Keratinocyte (primary cell): ENCODE measurements around the gene CHCHD6. TPM values are rescaled to one million over a fixed set of nuclear protein-coding genes. Genes with fewer than 3 reads are reported as not detected.

Experiments used
- DNase-seq: peaks from one replicate; pipeline ENCODE4 v3.0.0-alpha.2; 2011; ENCODE audit warnings: low read depth, missing footprints, low spot score
- FAIRE-seq: peaks from 2 replicates; lab custom pipeline; 2011; peaks lifted over from hg19 to GRCh38; lab: Jason Lieb, UNC
- H2AFZ ChIP-seq: 2 replicates; pipeline ENCODE4 v1.6.0; 2012; ENCODE audit warnings: low read length, control low read depth, inconsistent platforms; ENCODE audit not compliant: control insufficient read depth
- H3K27ac ChIP-seq: 2 replicates; pipeline ENCODE4 v1.5.1; 2011; ENCODE audit warnings: low read length; ENCODE audit not compliant: control insufficient read depth, insufficient read depth
- H3K27me3 ChIP-seq: 3 replicates; pipeline ENCODE4 v1.6.0; 2011; ENCODE audit warnings: low read length; ENCODE audit not compliant: control insufficient read depth, insufficient read depth; ENCODE audit errors: extremely low read depth
- H3K36me3 ChIP-seq, 2 experiments: 2 replicates in 1 of 2; 3 replicates in 1 of 2; pipeline ENCODE4 v1.5.1; 2011; ENCODE audit warnings: low read length in 2 of 2, mild to moderate bottlenecking in 1 of 2; ENCODE audit not compliant: control insufficient read depth in 2 of 2, insufficient read depth in 2 of 2; ENCODE audit errors: extremely low read depth in 1 of 2
- H3K4me1 ChIP-seq: 3 replicates; pipeline ENCODE4 v1.5.1; 2011; ENCODE audit warnings: low read length; ENCODE audit not compliant: control insufficient read depth, insufficient read depth; ENCODE audit errors: extremely low read depth
- H3K4me2 ChIP-seq: 3 replicates; pipeline ENCODE4 v1.6.0; 2011; ENCODE audit warnings: low read depth, low read length; ENCODE audit not compliant: control insufficient read depth, insufficient read depth; ENCODE audit errors: extremely low read depth
- H3K4me3 ChIP-seq, 3 experiments: fragments of 200-600 bp in 1 of 3; sonication (generic) in 1 of 3; 2 replicates in 2 of 3; 3 replicates in 1 of 3; pipeline ENCODE4 v1.5.1; 2011 to 2016; ENCODE audit warnings: low read length in 3 of 3, mild to moderate bottlenecking in 3 of 3, control low read depth in 2 of 3, inconsistent platforms in 1 of 3, low read depth in 1 of 3, mixed read lengths in 1 of 3, mixed run types in 1 of 3, moderate library complexity in 1 of 3; ENCODE audit not compliant: control insufficient read depth in 2 of 3, insufficient read depth in 2 of 3; ENCODE audit errors: extremely low read depth in 1 of 3
- H3K79me2 ChIP-seq: 2 replicates; pipeline ENCODE4 v1.6.0; 2012; ENCODE audit warnings: low read length; ENCODE audit not compliant: control insufficient read depth, insufficient read depth
- H3K9ac ChIP-seq: 3 replicates; pipeline ENCODE4 v1.6.0; 2011; ENCODE audit warnings: low read length; ENCODE audit not compliant: control insufficient read depth, insufficient read depth; ENCODE audit errors: extremely low read depth
- H3K9me1 ChIP-seq: 3 replicates; pipeline ENCODE4 v1.6.0; 2011; ENCODE audit warnings: low read length; ENCODE audit not compliant: control insufficient read depth, insufficient read depth; ENCODE audit errors: extremely low read depth
- H3K9me3 ChIP-seq: 2 replicates; pipeline ENCODE4 v1.5.1; 2012; ENCODE audit warnings: low read depth, low read length; ENCODE audit not compliant: control insufficient read depth
- H4K20me1 ChIP-seq: 3 replicates; pipeline ENCODE4 v1.6.0; 2011; ENCODE audit warnings: low read length; ENCODE audit not compliant: control insufficient read depth, insufficient read depth; ENCODE audit errors: extremely low read depth
- EZH2 ChIP-seq: IDR thresholded peaks from one replicate; pipeline ENCODE4 v1.6.1; 2012; ENCODE audit warnings: inconsistent platforms, mild to moderate bottlenecking, low read length, moderate library complexity
- dilution Hi-C: fragments of 300-500 bp; cut with MboI; formaldehyde crosslinking; loops from one replicate; pipeline ENCODE4 v1.7.0; 2020; ENCODE audit warnings: low sequenced_read_pairs; ENCODE audit not compliant: extremely low pct_ligation_motif_present
- polyA plus RNA-seq, 5 experiments: library from polyadenylated mRNA; depleted of rRNA in 3 of 5; stranded (reverse) in 3 of 5; stranded (forward) in 1 of 5; unstranded in 1 of 5; fragments of >200 nt; gene quantifications; 1 replicate in 1 of 5; 2 replicates in 3 of 5; 3 replicates in 1 of 5; pipeline versions ENCODE4 v1.2.1 to v1.2.3, GENCODE V29; 2011 to 2012; ENCODE audit warnings: missing spikeins in 2 of 5, low read depth in 1 of 5, low replicate concordance in 1 of 5
- TF ChIP-seq, protein P1 (sequence below), 3 experiments: IDR thresholded peaks in 1 of 3; conservative IDR thresholded peaks in 1 of 3; optimal IDR thresholded peaks in 1 of 3; 2 replicates in 2 of 3; 3 replicates in 1 of 3; pipeline versions ENCODE3 to v1.5.1; 2011; ENCODE audit warnings: low read length in 3 of 3, mild to moderate bottlenecking in 3 of 3, moderate library complexity in 2 of 3, control low read depth in 1 of 3, inconsistent platforms in 1 of 3; ENCODE audit not compliant: insufficient read depth in 2 of 3; ENCODE audit errors: extremely low read depth in 1 of 3

Gene CHCHD6
- polyA plus RNA-seq, 1 donor (not counting 4 experiments of a cell fraction or from before 2014, with no cell fraction given): 21.7 TPM

DNA sequence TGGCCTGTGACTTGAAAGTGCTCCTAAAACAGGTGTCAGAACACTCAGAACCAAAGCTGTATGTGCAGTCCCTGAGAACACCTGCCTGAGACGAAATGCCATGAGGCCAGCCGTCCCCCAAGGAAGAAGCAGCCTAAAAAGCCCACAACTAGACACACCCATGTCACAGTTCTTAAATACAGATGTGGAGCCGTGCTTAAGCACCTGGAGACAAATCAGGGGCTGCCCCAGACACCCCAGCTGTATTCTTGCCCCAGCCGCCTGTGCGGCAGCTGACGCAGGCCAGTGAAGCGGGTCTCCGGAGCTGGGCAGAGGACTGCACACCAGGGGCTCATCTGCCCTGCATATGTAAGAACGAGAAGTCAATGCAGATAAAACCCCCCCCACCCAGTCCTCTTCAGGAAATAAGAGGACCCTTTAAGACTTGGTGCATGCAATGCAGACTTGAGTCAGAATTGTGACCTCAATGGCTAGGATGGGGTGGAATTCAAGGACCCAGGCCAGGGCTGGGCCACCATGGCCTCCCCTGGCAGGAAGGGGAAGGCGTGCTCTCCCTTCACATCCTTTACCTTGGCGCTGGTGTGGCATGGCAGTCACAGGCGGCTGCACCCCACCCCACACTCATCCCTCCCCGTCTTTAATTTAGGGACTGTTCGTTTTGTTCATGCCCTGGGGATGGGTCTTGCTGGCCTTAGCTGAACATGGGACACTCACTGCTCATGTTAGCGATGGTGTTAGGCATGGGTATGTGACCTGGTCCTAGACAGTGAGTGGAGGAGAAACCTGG lies 251.2 kb downstream of the CHCHD6 start:
- H3K9me1 ChIP-seq: no peaks in the 10 kb centered on the region
- TF ChIP-seq EZH2: no peak
- TF ChIP-seq, protein P1, sequence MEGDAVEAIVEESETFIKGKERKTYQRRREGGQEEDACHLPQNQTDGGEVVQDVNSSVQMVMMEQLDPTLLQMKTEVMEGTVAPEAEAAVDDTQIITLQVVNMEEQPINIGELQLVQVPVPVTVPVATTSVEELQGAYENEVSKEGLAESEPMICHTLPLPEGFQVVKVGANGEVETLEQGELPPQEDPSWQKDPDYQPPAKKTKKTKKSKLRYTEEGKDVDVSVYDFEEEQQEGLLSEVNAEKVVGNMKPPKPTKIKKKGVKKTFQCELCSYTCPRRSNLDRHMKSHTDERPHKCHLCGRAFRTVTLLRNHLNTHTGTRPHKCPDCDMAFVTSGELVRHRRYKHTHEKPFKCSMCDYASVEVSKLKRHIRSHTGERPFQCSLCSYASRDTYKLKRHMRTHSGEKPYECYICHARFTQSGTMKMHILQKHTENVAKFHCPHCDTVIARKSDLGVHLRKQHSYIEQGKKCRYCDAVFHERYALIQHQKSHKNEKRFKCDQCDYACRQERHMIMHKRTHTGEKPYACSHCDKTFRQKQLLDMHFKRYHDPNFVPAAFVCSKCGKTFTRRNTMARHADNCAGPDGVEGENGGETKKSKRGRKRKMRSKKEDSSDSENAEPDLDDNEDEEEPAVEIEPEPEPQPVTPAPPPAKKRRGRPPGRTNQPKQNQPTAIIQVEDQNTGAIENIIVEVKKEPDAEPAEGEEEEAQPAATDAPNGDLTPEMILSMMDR (optimal IDR thresholded peaks at IDR 0.05 in 1 of 3, IDR thresholded peaks at IDR 0.05 in 1 of 3, conservative IDR thresholded peaks at IDR 0.05 in 1 of 3; ENCODE audit: extremely low read depth in 1 of 3, insufficient read depth in 2 of 3, low read length in 3 of 3): no peak
- H3K27me3 ChIP-seq: no peaks in the 10 kb centered on the region
- no peak for DNase-seq
- no peaks in the 10 kb centered on the region for H3K79me2 ChIP-seq
- no peaks in the 10 kb centered on the region for H4K20me1 ChIP-seq
- H3K4me1 ChIP-seq: peaks cover 36% of the 10 kb centered on the region
- no peak overlapping the region for H3K4me2 ChIP-seq
- H3K27ac ChIP-seq: no peak overlapping the region
- no peaks in the 10 kb centered on the region for H3K36me3 ChIP-seq
- dilution Hi-C loops: no loop called here
- H3K4me3 ChIP-seq: no peak overlapping the region
- no peaks in the 10 kb centered on the region for H3K9me3 ChIP-seq
- no peak overlapping the region for H3K9ac ChIP-seq
- H2AFZ ChIP-seq: no peak overlapping the region
- FAIRE-seq: no peak

DNA sequence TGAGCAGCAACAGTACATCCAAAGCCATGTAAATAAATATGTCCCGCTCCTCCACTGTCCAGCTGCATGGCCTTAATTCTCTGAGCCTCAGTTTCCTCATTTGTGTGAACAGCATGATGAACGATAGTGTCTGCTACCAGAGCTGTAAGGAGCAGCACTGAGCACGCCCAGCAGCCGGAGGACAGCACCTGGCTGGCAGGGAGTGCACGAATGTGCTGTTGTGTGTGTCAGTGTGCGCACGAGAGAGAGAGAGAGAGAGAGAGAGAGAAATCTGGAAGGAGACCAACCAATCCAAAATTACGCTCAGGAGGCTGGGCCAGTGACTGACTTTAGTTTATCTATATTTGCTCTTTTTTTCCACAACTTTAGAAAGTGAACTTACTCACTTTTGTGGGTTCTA lies 252.3 kb downstream of the CHCHD6 start:
- no peak overlapping the region for H3K9ac ChIP-seq
- H3K36me3 ChIP-seq: no peaks in the 10 kb centered on the region
- TF ChIP-seq EZH2: no peak
- TF ChIP-seq, protein P1 (optimal IDR thresholded peaks at IDR 0.05 in 1 of 3, IDR thresholded peaks at IDR 0.05 in 1 of 3, conservative IDR thresholded peaks at IDR 0.05 in 1 of 3; ENCODE audit: extremely low read depth in 1 of 3, insufficient read depth in 2 of 3, low read length in 3 of 3): peak in 1 of 3 experiments; percentile 16
- peaks cover 48% of the 10 kb centered on the region for H3K4me1 ChIP-seq
- no peaks in the 10 kb centered on the region for H3K79me2 ChIP-seq
- dilution Hi-C loops: no loop called here
- H2AFZ ChIP-seq: no peak overlapping the region
- no peaks in the 10 kb centered on the region for H3K27me3 ChIP-seq
- peak overlapping the region; percentile 65 for H3K27ac ChIP-seq
- no peaks in the 10 kb centered on the region for H3K9me3 ChIP-seq
- H3K4me3 ChIP-seq: no peak overlapping the region
- DNase-seq: no peak
- peak; percentile 73 for FAIRE-seq
- H3K9me1 ChIP-seq: no peaks in the 10 kb centered on the region
- no peak overlapping the region for H3K4me2 ChIP-seq
- H4K20me1 ChIP-seq: no peaks in the 10 kb centered on the region
